GM18505 (cell line): ENCODE measurements around the gene APOA4.

Experiments used
- ATAC-seq: cut with Tn5 transposase; IDR thresholded peaks from one replicate; pipeline ENCODE4 v1.9.1; 2021; ENCODE audit not compliant: unreplicated experiment
- POLR2A ChIP-seq: IDR thresholded peaks from 4 replicates; pipeline ENCODE4 v1.6.1; 2011; ENCODE audit warnings: borderline replicate concordance; ENCODE audit not compliant: insufficient read depth, insufficient read length; ENCODE audit errors: extremely low read depth

Gene APOA4

DNA sequence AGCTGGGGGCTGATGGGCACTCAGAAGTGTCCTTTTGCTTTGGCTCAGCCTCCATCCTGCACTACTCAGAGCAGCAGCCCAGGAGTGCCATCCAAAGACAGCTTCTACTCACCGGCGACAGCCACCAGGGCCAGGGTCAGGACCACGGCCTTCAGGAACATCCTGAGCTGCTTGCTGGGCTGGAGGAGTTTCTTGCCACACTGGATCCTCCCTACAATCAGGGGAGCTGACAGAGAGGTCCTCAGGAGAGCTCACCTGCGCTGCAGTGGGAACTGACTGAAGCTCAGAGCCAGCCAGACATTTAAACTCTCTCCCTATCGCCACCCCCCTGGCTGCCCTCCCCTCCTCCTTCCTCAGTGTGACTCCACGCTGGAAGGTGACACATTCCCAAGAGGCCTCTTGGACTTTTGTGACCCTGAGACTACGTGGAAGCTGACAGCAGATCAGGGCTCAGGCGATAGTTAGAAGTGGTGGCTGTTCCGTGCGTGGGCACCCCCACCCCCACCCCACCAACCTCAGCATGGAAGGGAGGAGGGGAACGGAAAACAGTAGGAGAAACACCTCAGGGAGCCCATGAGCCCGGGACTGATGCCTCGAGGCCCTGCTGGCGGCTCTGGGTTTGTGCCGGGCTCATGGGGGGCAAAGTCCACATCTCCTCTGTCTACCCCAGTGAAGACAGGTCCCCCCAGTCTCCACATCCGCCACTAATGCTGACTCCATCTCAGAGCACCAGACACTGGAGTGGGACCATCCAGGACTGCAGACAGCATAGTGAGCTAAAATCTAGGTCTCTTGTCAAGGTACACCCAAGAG, at the start of gene APOA4:
Gene APOA4 (minus strand): TSS at position 274 of the 813 bp plus-strand sequence. CDS start 113 bp downstream, at position 161.
- no peak for TF ChIP-seq POLR2A
- ATAC-seq: no peak

DNA sequence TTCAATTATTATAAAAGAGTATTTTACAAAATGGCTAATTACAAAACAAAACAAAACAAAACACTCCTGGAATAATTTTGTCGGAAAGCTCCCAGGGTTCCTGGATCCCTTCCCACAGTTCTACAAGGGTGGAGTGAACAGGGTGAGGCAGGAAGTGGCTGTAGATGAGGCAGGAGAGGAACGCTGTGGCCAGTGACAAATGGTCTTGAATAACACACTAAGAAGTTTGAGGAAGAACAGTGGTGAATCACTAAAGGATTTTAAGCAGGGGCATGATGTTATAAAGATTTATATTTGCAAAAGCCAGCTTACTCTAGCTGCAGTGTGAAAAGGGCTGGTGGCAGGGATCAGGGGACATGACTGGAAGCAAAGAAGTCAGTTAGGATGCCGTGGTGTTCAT, 48.1 kb upstream of the APOA4 start:
- no peak for TF ChIP-seq POLR2A
- ATAC-seq: no peak

GRCh38 chr11:116870054-116870453, 47.0 kb upstream of the APOA4 start:
- no peak for ATAC-seq
- TF ChIP-seq POLR2A: no peak

DNA sequence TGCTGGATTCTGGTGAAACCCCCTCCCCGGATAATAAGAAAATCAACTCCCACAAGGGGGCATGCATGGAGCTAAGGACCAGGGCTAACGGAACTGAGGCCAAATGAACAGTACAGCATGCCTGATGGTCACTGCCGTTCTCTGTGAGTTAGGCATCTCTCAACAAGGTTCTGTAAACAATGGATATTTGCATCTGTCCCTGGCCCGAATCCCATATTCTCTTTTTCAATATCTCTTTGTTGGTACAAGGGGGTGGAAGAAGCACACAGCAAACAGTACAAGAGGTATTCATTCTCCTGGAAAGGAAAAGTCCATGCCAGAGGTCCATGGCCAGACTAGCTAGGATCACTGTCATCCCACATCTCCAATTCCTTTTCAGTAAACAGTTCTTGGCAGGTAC, 46.5 kb upstream of the APOA4 start:
- ATAC-seq: no peak
- no peak for TF ChIP-seq POLR2A

DNA sequence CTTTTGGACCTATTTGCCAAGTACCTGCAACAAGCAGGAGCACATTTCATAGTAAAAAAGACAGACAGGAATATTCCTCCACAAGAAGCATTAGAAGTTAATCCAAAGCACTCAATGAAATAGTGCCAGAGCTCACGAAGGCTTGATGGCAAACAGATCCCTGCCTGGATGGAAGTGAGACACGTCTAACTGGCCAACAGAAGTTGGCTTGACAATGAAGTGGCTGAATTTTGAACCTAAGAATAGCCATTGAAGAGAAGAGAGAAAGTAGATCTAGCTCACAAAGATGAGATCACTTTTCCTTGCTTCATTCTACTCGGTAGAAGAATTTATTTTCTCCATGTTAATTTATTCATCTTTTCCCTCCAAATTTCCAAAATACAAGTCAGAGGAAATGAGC, 45.0 kb upstream of the APOA4 start:
- ATAC-seq: no peak
- TF ChIP-seq POLR2A: no peak

- no peak for TF ChIP-seq POLR2A
Measured at GRCh38 chr11:116867619-116868018, 44.5 kb upstream of the APOA4 start.

GRCh38 chr11:116866804-116867455, 43.8 kb upstream of the APOA4 start:
- ATAC-seq: no peak
- TF ChIP-seq POLR2A: no peak

More at GRCh38 chr11:116867619-116868018, 44.5 kb upstream of the APOA4 start:
- ATAC-seq: no peak

DNA sequence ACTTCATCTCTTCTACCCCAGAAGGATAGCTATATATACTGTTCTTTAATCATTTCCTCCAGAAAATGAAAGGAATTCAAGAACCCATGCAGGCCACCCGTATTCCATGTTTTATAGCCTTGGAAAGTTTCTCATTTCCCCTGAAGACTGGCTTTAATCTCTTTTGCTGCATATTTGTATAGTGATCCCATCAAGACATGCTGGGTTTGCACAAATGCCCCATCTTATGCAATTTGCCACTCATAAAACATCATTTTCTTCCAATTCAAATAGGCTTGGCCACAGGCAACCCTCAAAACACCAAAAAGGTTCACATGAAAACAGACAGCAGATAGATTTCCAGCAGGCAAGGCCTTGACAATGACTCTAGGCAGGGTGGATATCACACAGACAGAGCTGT, 42.6 kb upstream of the APOA4 start:
- no peak for TF ChIP-seq POLR2A
- ATAC-seq: no peak

- ATAC-seq: no peak
- TF ChIP-seq POLR2A: no peak
Measured at GRCh38 chr11:116864531-116864930, 41.4 kb upstream of the APOA4 start.

DNA sequence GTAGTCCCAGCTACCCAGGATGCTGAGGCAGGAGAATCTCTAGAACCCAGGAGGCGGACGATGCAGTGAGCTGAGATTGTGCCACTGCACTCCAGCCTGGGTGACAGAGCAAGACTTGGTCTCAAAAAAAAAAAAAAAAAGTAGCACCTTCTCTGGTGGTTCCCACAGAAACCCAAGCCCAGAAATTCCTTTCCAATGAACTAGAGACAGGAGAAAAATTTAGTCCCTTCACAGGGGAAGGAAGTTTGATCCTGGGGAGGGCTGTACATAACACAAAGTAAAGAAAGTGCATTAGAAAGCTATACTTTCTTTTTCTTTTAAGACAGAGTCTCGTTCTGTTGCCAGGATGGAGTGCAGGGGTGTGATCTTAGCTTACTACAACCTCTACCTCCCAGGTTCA, 39.8 kb upstream of the APOA4 start:
- TF ChIP-seq POLR2A: no peak
- ATAC-seq: no peak

DNA sequence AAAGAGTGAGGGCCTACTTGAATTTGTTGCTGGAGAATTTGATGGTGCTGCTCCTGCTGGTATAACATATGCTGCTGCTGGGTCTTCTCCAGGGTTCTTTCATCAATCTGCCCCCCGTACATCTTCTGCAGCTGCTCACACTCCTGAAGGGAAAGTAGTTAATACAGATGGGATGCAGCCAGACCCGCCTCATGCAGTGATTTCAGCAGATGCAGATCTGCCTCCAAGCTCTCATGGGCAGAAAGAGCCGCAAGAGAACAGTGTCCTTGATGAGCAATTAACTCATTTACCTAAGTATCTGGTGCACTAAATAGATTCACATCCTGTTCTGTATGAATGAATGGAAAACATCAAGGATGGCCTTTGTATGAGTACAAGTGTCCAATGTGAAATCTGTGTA, 39.1 kb upstream of the APOA4 start:
- no peak for ATAC-seq
- TF ChIP-seq POLR2A: no peak

GRCh38 chr11:116861539-116861938, 38.4 kb upstream of the APOA4 start:
- ATAC-seq: no peak
- TF ChIP-seq POLR2A: no peak

DNA sequence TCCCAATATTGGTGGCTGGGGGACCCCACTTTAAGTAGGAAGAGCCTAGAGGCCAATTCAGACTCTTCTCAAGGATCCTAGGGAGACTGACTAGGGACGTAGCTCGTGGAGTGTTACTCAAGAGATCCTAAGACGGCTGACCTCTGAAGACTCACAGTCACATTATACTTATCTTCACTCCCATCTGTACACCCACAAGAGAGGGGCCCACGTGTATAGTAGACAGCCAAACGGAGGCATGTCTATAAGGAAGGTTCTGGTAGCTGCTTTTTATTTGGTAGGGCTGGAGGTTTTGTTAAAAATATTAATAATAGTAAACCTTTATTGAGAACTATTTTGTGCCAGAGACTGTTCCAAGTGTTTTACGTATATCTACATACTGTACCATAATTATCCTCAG, 37.2 kb upstream of the APOA4 start:
- no peak for ATAC-seq
- TF ChIP-seq POLR2A: no peak

GRCh38 chr11:116859175-116859574, 36.1 kb upstream of the APOA4 start:
- no peak for ATAC-seq
- no peak for TF ChIP-seq POLR2A
